Stimulated activated naive CD4-positive, alpha-beta T cell treated with Interleukin-2 at 50 U/mL for 16 hours (primary cell): ENCODE results near the gene GALNT17.
"Not testable (repeated sequence)": the region's sequence is repeated elsewhere in the genome, so short reads cannot be mapped to it uniquely, and the experiment has no call there.

Experiments
- DNase-seq: peaks from one replicate; lab custom pipeline; 2025; lab: John Stamatoyannopoulos, UW

Gene GALNT17

DNA sequence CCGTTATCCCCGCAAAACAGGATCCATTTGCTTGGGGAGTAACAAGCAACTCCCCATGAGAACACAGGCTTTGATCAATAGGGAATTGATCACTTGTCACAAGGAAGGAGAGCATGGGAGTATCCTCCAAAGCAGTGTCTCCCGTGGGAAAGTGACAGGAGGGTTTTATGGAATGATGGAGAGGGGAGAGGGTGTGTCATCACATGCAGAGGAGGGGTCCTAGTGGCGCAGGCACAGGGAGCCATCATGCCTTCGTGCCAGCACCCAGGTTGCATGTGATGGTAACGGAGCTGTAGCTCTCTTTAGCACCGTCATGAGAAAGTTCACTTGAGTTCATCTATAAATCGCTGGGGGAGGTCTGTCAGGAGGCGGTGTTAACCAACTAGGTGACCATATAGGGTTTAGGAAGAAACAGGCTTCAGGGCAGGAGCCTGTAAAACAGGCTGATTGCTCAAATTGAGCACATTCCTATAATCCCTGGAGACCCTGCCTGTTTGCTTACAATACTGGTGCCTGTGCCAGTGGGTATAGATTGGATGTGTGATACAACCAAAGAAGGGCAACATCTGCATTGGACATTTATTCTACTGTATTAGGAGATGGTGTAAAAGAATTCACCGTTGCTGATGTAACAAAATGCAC is 428.5 kb downstream of the GALNT17 start:
- DNase-seq: no peak

DNA sequence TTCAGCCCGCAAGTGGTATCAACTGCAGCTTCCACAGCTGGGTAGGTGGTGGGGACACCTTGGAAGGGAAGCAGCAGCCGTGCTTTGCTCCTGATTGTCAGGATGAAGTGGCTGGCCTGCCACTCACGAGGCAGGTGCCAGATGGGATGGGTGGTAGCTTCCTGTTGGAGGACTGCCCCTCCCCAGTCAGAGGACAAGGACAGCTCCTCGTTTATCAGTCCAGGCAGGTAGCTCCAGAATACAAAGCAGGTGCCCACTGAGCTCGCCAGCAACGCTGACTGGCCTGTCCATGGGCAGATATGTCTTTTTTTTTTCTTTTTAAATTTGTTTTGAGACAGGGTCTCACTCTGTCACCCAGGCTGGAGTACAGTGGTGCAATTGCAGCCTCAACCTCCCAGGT is 431.3 kb downstream of the GALNT17 start:
- no peak for DNase-seq

DNA sequence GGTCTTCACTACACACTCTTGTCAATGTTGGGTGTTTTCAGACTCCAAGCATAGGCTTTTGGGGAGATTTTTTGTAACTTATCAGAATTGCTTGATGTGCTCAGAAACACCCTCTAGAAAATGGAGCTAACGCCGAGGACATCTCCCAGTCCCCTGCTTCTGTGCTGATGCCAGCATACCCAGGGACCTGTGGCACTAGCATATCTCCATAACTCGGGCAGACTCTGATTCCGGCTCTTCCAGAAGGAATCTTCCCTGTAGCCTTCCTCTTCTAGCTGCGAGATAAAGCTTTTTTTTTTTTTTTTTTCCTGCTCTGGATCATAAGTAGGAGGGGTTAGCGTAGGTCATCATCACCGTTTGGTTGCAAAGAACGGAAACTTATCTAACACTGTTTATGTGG is 434.4 kb downstream of the GALNT17 start:
- DNase-seq: no peak

DNA sequence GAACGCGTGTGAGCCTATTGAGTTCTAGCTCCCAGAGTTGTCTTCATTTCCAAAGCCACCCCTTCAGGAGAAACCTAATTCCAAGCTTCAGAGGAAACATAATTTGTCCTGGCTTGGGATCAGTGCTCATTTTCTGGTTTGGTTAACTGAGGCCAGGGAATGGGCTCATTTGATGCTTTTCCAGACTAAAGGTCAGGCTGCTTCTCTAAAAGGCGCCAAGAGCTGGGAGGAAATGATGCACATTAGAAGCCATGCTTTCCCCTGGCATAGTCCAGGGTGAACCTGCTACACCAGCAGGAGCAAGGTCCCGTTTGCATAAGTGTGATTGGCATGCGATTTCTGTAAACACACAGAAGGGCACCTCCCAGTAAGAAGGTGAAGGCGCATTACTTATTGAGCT is 435.0 kb downstream of the GALNT17 start:
- no peak for DNase-seq

DNA sequence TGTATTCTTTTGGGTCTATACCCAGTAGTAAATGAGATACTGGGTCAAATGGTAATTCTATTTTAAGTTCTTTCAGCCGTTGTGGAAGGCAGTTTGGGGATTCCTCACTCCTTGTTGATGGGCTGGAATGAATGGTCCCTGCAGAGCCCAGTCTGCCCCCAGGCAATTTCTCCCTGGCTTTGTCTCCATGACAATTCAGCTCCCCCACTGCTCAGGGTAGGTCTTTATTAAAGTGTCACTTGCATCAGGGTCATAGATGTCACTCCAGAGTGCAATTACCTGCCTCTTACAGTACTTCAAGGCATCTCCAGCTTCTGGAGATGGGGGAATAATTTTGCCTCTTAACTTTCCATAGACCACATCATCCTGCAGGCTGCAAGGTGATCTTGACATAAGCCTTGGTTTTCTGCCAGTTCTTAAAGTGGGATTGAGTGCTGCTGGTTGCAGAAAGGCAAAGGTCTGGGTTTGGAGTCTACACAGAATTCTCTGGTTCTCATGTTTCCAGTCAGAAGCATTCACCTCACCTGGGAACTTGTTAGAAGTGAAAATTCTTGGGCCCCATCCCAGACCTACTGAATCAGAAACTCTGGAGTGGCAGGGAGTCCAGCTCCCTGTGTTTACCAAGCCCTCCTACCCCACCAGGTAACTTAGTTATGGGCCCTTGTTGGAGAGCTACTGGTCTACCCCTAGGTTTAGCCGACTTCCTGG is 442.4 kb downstream of the GALNT17 start:
- no peak for DNase-seq

DNA sequence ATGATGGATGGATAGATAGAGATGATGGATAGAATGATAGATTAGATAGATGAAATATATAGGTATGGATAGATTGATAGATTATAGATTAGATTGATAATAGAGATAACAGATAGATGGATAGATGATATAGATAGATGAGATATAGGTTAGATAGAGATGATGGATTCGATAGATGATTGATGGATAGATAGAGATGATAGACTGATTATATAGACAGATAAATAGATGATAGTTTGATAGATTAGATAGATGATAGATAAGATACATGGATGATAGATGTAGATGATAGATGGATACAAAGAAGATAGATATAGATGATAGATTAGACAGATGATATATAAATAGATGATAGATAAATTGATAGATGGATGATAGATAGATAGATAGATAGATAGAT is 448.1 kb downstream of the GALNT17 start:
- no peak for DNase-seq

DNA sequence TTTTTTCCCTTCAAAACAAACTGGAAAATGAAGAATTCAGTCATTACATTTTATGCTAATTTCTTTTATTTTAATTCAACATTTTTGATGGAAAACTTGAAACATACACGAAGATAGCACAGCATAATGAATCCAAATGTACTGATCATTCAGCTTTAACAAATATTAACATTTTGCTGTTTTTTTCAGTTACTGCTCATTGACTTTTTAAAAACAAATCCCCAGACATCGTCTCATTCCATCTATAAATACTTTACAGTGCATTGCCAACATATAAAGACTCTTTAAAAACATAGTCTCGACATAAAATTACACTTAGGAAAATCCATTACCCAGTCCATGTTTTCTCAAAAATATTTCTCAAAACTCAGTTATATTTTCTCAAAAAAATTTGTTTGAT is 452.3 kb downstream of the GALNT17 start:
- no peak for DNase-seq

DNA sequence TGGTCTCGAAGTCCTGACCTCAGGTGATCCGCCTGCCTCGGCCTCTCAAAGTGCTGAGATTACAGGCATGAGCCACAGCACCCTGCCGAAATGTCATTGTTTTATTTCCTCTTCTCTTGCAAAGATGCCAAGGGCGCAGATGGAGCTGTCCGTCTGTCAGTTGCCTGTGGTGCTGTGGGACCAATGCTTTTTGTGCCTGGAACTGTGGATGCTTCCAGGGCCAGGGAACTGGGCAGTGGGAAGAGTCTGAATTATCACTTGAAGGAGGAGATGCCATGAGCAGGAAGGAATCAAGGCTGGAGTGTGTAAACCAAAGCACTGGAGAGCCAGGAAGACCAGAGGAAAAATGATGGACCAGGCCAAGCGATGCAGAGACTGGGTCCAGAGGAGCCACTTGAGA is 459.9 kb downstream of the GALNT17 start:
- no peak for DNase-seq

DNA sequence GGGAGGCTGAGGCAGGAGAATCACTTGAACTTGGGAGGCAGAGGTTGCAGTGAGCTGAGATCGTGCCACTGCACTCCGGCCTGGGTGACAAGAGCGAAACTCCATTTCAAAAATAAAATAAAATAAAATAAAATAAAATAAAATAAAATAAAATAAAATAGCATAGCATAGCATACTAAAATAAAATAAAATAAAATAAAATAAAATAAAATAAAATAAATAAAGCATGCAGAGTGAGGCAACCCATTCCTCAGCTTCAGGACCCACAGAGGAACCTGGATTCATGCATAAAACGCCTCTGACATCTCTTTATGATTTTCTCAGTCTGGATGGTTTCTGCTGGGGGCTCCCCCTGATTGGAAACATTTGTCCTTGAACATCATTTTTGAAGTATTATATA is 460.4 kb downstream of the GALNT17 start:
- DNase-seq: not testable (repeated sequence)

DNA sequence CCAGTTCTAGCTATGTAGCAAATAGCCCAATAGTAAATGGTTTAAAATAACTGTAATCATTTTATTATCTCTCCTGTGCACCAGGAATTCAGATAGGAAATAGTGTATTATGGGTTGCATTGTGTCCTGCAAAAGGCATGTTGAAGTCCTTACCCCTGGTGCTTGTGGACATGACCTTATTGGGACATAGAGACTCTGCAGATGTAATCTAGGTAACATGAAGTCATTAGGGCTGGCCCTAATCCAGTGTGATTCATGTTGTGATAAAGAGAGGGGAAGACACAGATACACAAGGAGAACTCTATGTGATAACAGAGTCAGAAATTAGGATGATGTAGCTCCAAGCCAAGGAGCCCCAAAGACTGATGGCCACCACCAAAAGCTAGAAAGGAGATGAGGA is 462.8 kb downstream of the GALNT17 start:
- DNase-seq: no peak

DNA sequence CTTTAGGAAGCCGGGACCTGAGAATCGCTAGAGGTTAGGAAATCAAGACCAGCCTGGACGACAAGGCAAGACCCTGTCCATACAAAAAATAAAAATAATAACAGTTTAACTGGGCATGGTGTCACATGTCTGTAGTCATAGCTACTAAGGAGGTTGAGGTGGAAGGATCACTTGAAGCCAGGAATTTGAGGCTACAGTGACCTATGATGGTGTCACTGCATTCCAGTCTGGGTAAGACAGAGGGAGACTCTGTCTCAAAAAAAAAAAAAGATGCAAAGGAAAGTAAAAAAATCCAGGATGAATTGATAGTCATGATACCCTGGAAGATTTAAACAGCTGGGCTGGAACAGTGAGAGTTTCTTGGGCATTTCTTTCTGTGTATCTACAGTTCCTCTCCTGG is 463.2 kb downstream of the GALNT17 start:
- no peak for DNase-seq

DNA sequence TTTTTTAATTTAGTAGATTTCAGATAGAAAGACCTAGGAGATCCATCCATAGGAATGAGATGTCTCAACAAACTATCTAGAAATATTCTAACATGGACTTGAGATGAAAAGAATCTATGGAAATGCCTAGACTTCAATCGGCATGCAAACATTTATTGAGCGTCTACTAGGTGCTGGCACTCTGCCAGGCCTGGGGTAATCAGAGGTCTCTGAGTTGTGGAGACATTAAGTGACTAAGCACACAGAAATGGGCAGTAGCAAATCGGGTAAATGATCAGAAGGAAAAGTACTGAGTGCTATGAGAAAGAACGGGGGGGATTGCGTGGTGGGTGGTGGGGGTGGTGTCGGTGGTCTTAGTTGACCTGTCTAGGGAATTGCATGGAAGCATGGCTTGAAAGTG is 466.6 kb downstream of the GALNT17 start:
- no peak for DNase-seq

DNA sequence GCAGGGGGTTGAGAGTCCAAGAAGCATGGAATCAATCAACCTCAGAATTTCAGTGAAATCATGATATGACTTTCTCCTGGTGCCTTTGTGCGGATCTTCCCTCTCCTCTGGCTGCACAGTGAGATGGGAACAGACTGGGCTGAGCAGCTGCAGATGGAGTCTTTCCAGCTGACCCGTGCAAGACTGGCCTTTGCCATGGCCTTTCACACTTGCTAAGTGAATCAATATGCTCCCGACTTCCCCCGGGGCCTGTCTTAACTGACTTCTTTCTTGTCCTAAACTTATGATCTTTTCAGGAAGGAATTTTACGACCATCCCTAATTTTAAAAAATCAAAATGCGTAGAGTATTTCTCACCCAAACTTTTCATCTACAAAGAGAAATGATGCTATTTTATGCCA is 469.9 kb downstream of the GALNT17 start:
- DNase-seq: no peak

DNA sequence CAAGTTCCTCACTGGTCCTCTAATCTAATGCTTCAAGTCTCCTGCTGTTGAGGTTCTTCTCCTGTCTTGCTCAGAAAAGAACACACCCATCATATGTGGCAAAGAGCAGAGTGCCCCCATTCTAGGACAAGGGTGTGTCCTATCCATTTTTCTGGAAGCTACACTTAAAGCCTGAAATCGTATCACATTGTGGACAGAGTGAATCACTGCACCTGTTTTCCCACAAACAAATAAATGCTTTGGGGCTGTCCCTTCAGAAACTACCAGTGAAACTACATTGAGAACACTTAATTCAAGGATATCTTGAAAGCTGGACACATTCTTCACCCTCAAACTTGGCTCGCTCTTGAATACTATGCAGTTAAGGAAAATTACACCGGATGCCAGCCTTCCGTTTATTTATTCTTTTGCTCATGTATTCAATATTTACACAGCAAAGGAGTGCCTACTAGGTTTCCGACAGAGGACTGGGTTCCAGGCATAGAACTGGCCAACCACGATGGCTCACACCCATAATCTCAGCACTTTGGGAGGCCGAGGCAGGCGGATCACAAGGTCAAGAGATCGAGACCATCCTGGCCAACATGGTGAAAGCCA is 473.0 kb downstream of the GALNT17 start:
- DNase-seq: no peak

DNA sequence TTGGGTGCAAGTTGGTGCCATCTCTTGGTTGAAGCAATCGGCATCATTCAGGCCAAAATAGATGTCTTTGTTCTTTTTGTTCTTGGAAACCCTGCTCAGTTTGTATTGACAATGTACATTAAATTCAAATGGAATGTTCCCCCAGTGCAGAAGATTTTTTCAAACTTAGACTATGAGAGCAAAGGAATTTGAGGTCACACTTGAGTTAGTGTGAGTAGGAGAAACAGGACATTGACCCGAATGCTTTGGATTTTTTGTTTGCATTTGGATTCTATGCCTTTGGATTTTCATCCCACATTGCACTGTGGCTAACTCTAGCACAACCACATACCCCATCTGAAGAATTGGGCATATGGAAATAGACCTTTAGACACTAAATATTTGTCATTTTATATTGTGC is 480.0 kb downstream of the GALNT17 start:
- DNase-seq: no peak

DNA sequence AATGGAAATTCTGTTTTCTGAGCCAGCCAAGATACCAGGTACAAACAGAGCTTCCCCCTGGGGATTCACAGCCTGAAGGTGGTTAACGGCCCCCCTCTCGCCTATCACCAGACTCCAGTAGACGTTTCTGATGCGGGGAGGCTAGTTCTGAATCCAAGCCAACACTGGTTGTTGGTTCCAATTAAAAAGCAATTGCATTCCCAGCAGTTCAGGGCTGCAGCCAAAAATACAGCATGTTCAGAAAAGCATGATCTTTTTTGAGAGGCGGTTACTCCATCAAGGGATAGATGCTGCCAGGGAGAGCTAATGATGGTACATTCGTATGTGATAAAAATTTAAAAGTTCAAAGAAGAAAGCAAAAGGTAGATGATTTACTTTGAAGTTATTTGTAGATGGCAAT is 481.0 kb downstream of the GALNT17 start:
- DNase-seq: no peak

DNA sequence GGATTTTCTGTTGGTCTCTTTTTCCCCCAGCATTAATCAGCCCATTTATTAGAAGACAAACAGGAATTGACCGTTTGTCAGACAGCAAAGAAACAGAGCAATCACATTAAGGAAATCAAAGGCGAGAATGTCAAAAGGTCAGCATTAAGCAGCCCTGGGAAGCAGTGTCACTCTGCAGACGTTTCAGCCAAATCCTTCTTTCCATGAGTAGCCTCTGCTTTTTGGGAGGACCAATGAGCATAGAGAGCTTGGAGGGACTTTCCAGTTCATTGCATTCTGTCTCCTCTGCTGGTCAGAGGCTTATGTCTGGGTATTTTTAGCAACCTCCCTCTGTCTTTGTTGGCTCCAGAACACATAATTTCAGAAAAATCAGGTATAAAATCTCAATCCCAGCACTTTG is 481.4 kb downstream of the GALNT17 start:
- DNase-seq: no peak

DNA sequence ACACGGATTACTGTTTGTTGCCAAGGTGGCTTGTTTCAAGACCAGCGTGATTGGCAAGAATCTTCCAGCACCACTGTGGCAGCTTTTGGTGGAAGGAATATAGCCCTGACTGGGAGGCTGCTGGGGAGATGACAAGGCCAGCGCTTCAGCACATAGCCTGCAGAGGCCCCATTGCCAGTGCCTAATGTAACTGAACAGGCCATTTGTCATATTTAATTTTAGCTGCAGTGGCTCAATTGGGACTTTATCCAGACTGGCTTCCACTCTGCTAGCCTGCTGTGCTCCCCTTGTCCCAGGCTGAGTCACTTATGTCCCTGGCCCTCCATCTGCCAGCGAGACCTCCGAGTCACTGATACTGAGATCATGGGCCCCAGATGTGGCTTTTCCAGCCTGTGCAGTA is 483.1 kb downstream of the GALNT17 start:
- no peak for DNase-seq

DNA sequence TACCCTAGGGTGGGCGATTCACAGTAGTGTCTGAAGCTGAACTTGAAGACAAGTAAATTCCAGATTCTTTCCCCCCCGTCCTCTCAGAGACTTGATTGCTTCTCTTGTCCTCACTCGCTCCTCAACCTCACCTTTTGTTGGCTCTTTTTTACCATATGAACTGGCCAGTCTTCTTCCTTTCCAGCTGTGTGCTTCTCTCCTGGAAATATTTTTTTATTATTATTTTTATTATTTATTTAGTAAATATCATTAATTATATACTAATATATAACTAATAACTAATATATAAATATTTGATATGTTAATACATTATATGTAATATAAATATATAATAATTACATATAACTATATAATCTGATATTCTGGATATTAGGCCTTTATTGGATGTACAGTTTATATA is 484.3 kb downstream of the GALNT17 start:
- DNase-seq: no peak

DNA sequence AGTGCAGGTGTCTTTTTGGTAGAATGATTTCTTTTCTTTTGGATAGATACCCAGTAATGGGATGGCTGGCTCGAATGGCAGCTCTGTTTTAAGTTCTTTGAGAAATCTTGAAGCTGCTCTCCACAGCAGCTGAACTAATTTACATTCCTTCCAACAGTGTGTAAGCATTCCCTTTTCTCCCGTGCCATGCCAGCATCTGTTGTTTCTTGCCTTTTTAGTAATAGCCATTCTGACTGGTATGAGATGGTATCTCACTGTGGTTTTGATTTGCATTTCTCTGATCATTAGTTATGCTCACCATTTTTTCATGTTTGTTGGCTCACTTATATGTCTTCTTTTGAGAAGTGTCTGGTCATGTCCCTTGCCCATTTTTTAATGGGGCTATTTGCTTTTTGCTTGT is 486.3 kb downstream of the GALNT17 start:
- DNase-seq: no peak

DNA sequence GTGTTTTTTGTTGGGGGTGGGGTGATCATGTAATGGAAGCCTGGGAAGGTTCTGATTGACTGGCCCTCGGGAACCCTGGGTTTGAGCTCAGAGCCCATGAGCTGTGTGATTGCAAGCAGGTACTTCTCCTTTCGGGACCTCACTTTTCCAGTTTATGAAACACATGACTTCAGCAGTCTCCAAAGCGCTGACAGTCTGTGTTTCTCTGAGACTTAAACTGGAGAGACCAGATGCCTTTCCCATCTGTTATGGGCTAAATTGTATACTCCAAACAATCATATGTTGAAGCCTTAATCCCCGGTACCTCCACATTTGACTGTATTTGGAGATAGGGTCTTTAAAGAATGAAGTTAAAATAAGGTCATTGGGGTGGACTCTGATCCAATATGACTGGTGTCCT is 493.6 kb downstream of the GALNT17 start:
- DNase-seq: no peak

DNA sequence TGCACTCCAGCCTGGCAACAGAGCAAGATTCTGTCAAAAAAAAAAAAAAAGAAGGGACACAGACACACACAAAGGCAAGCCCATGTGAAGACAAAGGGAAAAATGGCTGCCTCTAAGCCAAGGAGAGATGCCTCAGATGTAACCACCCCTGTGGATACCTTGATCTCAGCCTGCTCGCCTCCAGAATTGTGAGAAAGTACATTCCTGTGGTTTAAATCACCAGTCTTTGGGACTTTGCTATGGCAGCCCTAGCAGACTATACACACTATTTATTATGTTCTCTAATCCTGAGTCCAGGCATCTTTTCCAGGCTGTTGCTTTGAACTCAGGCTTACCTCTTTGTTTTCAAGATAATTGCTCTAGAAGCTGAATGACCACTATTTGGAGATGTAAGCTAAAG is 494.3 kb downstream of the GALNT17 start:
- no peak for DNase-seq

DNA sequence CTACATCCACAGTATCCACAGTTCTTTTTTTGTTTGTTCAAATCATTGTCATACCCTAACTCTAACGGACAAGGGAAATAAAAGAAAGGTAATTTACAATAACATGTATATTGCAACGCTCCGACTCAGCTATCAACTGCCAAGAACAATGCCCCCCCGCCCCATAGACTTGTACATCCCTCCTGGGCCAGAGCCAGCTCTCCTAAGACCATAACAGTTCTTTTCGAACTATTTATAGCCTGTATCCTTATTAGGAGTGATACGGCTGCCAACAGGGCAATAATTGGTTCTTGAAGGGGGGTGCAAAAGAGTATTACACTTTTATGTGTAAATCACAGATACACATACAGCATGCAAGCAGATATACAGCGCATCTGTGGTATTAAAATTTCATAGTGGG is 495.7 kb downstream of the GALNT17 start:
- no peak for DNase-seq

DNA sequence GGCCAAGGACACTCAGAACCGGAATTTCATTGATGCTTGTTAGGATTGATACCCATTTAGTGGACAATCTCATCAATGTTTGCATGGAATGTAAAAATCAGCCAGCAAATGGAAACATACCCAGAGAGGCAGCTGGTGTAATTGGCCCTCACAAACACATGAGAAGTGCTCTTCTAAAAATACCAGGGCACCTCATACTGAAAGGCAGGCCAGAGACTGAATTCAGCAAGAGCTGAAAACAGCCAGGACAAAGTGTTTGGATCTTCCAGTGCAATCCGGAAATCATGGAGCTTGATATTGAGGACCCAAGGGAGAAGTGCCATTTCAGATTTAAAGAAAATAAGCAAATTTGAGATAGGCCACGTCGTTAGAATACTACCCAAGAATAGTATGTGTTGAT is 498.6 kb downstream of the GALNT17 start:
- DNase-seq: no peak
